C4-2B (cell line): ENCODE measurements around the gene PLCH2.

Source experiments
- CTCF ChIP-seq: fragments of 450-650 bp; conservative IDR thresholded peaks from 2 replicates; pipeline ENCODE4 v1.5.1; 2017; ENCODE audit warnings: mild to moderate bottlenecking
- ZFX ChIP-seq: fragments of 450-650 bp; IDR thresholded peaks from 2 replicates; pipeline ENCODE4 v1.6.1; 2017

GRCh38 chr1:2475571-2475970 is 518 bp upstream of the PLCH2 start:
- TF ChIP-seq CTCF (no peak), ZFX (no peak)
